Measurements from ENCODE around the gene APCDD1L. TPM values are rescaled to one million over a fixed set of nuclear protein-coding genes. Genes with fewer than 3 reads are reported as not detected.

APCDD1L gene
- total and polyA plus RNA-seq, 2 of the 8 experiments (the other 6 are each of a cell fraction or from before 2014, with no cell fraction given): 0.83 to 3.1 TPM

GRCh38 chr20:58470336-58471192, 44.6 kb downstream of the APCDD1L start:
- H3K9ac ChIP-seq (replicated peaks in 1 of 4; ENCODE audit: extremely low read depth in 1 of 4, low read depth in 3 of 4, low read length in 3 of 4): no peak overlapping the region
- no peak overlapping the region for H2BK15ac ChIP-seq (ENCODE audit: low read length)
- H4K20me1 ChIP-seq (replicated peaks in 1 of 2; ENCODE audit: control insufficient read depth in 1 of 2, insufficient read depth in 2 of 2, low read length in 2 of 2): no peaks in the 10 kb centered on the region
- no peaks in the 10 kb centered on the region for H3K36me3 ChIP-seq (ENCODE audit: control insufficient read depth in 2 of 4, insufficient read depth in 4 of 4, low read length in 3 of 4)
- H4K91ac ChIP-seq (replicated peaks; ENCODE audit: insufficient read length, low read length): no peak overlapping the region
- H2BK120ac ChIP-seq (replicated peaks; ENCODE audit: low read depth, low read length): no peak overlapping the region
- no peak overlapping the region for H2BK5ac ChIP-seq (ENCODE audit: low read depth, low read length)
- H2BK12ac ChIP-seq (ENCODE audit: low read depth, low read length): no peak overlapping the region
- no peak for FAIRE-seq
- H3K14ac ChIP-seq (ENCODE audit: insufficient read length): no peak overlapping the region
- H3K79me2 ChIP-seq (ENCODE audit: control insufficient read depth in 1 of 2, insufficient read depth in 2 of 2, low read length in 2 of 2): no peaks in the 10 kb centered on the region
- no peak overlapping the region for H3K27ac ChIP-seq (ENCODE audit: low read depth, low read length)
- CTCF ChIA-PET (ENCODE audit: partially characterized antibody): interaction anchor here (0.6 kb wide), 1 partner anchor 334 kb away, joined by 3 read pairs; no protein-coding TSS in a partner anchor
- TF ChIP-seq SP1 (IDR thresholded peaks at IDR 0.05; ENCODE audit: low read depth, low read length): no peak
- no peak overlapping the region for H4K5ac ChIP-seq (ENCODE audit: insufficient read length, low read depth, low read length)
- H3K56ac ChIP-seq (replicated peaks; ENCODE audit: insufficient read length, low read depth, low read length): no peak overlapping the region
- DNase-seq (ENCODE audit: low read depth in 1 of 2, low spot score in 2 of 2): peak in 1 of 2 experiments; percentile 36
- H3K4ac ChIP-seq (replicated peaks; ENCODE audit: insufficient read length, low read depth, low read length): no peak overlapping the region
- H3K18ac ChIP-seq (ENCODE audit: extremely low read depth, low read length): no peak overlapping the region
- H3K23ac ChIP-seq (ENCODE audit: insufficient read length): no peak overlapping the region
- H3K27me3 ChIP-seq (replicated peaks in 1 of 4; ENCODE audit: control insufficient read depth in 3 of 4, extremely low read depth in 1 of 4, insufficient read depth in 3 of 4, low read length in 3 of 4): no peaks in the 10 kb centered on the region
- peaks cover 0 to 7% (median 3%) of the 10 kb centered on the region in 4 experiments; a peak in 5 of 7 replicates for H3K4me1 ChIP-seq (replicated peaks in 1 of 4; ENCODE audit: control insufficient read depth in 3 of 4, insufficient read depth in 4 of 4, low read length in 3 of 4)
- no peak overlapping the region for H2AK5ac ChIP-seq (ENCODE audit: low read depth, low read length)
- H3K4me2 ChIP-seq (ENCODE audit: insufficient read depth in 1 of 2, low read depth in 2 of 2, low read length in 2 of 2): no peak overlapping the region
- no peak overlapping the region for H2AFZ ChIP-seq (ENCODE audit: low read length)
- H3K79me1 ChIP-seq (ENCODE audit: low read depth, low read length): no peaks in the 10 kb centered on the region
- no peak overlapping the region for H3K4me3 ChIP-seq (ENCODE audit: extremely low read depth in 1 of 4, insufficient read depth in 2 of 4, low read depth in 3 of 4, low read length in 4 of 4)
- no peaks in the 10 kb centered on the region for H3K9me3 ChIP-seq (ENCODE audit: insufficient read depth in 2 of 2, low read depth in 1 of 2, low read length in 1 of 2)
- H3K23me2 ChIP-seq (ENCODE audit: low read depth, low read length): no peaks in the 10 kb centered on the region
- no peak overlapping the region for H2BK20ac ChIP-seq (ENCODE audit: low read length)
- WGBS, 2 experiments (ENCODE audit: extremely low coverage in 1 of 2, insufficient coverage in 1 of 2, insufficient read length in 1 of 2, insufficient replicate concordance in 2 of 2, low coverage in 1 of 2, low lambda C conversion rate in 2 of 2, missing lambda C conversion rate in 1 of 2): 90% methylated on average over 18 of the region's 19 CpGs; no CpG with 5 or more reads in 1 of the 2 experiments
- POLR2A ChIA-PET (ENCODE audit: partially characterized antibody): interaction anchor here (1.4 kb wide), 1 partner anchor 8 kb away, joined by 4 read pairs; no protein-coding TSS in a partner anchor
- no peak overlapping the region for H4K8ac ChIP-seq (ENCODE audit: extremely low read depth, insufficient read depth, low read length)
